Keratinocyte (primary cell): Measurements from ENCODE around the gene PNKD. TPM values are rescaled to one million over a fixed set of nuclear protein-coding genes. Genes with fewer than 3 reads are reported as not detected.

ENCODE experiments used
- DNase-seq: peaks from one replicate; pipeline ENCODE4 v3.0.0-alpha.2; 2011; ENCODE audit warnings: low read depth, missing footprints, low spot score
- FAIRE-seq: peaks from 2 replicates; lab custom pipeline; 2011; peaks lifted over from hg19 to GRCh38; lab: Jason Lieb, UNC
- H2AFZ ChIP-seq: 2 replicates; pipeline ENCODE4 v1.6.0; 2012; ENCODE audit warnings: low read length, control low read depth, inconsistent platforms; ENCODE audit not compliant: control insufficient read depth
- H3K27ac ChIP-seq: 2 replicates; pipeline ENCODE4 v1.5.1; 2011; ENCODE audit warnings: low read length; ENCODE audit not compliant: control insufficient read depth, insufficient read depth
- H3K27me3 ChIP-seq: 3 replicates; pipeline ENCODE4 v1.6.0; 2011; ENCODE audit warnings: low read length; ENCODE audit not compliant: control insufficient read depth, insufficient read depth; ENCODE audit errors: extremely low read depth
- H3K36me3 ChIP-seq, 2 experiments: 2 replicates in 1 of 2; 3 replicates in 1 of 2; pipeline ENCODE4 v1.5.1; 2011; ENCODE audit warnings: low read length in 2 of 2, mild to moderate bottlenecking in 1 of 2; ENCODE audit not compliant: control insufficient read depth in 2 of 2, insufficient read depth in 2 of 2; ENCODE audit errors: extremely low read depth in 1 of 2
- H3K4me1 ChIP-seq: 3 replicates; pipeline ENCODE4 v1.5.1; 2011; ENCODE audit warnings: low read length; ENCODE audit not compliant: control insufficient read depth, insufficient read depth; ENCODE audit errors: extremely low read depth
- H3K4me2 ChIP-seq: 3 replicates; pipeline ENCODE4 v1.6.0; 2011; ENCODE audit warnings: low read depth, low read length; ENCODE audit not compliant: control insufficient read depth, insufficient read depth; ENCODE audit errors: extremely low read depth
- H3K4me3 ChIP-seq, 3 experiments: fragments of 200-600 bp in 1 of 3; sonication (generic) in 1 of 3; 2 replicates in 2 of 3; 3 replicates in 1 of 3; pipeline ENCODE4 v1.5.1; 2011 to 2016; ENCODE audit warnings: low read length in 3 of 3, mild to moderate bottlenecking in 3 of 3, control low read depth in 2 of 3, inconsistent platforms in 1 of 3, low read depth in 1 of 3, mixed read lengths in 1 of 3, mixed run types in 1 of 3, moderate library complexity in 1 of 3; ENCODE audit not compliant: control insufficient read depth in 2 of 3, insufficient read depth in 2 of 3; ENCODE audit errors: extremely low read depth in 1 of 3
- H3K79me2 ChIP-seq: 2 replicates; pipeline ENCODE4 v1.6.0; 2012; ENCODE audit warnings: low read length; ENCODE audit not compliant: control insufficient read depth, insufficient read depth
- H3K9ac ChIP-seq: 3 replicates; pipeline ENCODE4 v1.6.0; 2011; ENCODE audit warnings: low read length; ENCODE audit not compliant: control insufficient read depth, insufficient read depth; ENCODE audit errors: extremely low read depth
- H3K9me1 ChIP-seq: 3 replicates; pipeline ENCODE4 v1.6.0; 2011; ENCODE audit warnings: low read length; ENCODE audit not compliant: control insufficient read depth, insufficient read depth; ENCODE audit errors: extremely low read depth
- H3K9me3 ChIP-seq: 2 replicates; pipeline ENCODE4 v1.5.1; 2012; ENCODE audit warnings: low read depth, low read length; ENCODE audit not compliant: control insufficient read depth
- H4K20me1 ChIP-seq: 3 replicates; pipeline ENCODE4 v1.6.0; 2011; ENCODE audit warnings: low read length; ENCODE audit not compliant: control insufficient read depth, insufficient read depth; ENCODE audit errors: extremely low read depth
- CTCF ChIP-seq, 3 experiments: IDR thresholded peaks in 1 of 3; conservative IDR thresholded peaks in 1 of 3; optimal IDR thresholded peaks in 1 of 3; 2 replicates in 2 of 3; 3 replicates in 1 of 3; pipeline versions ENCODE3 to v1.5.1; 2011; ENCODE audit warnings: low read length in 3 of 3, mild to moderate bottlenecking in 3 of 3, moderate library complexity in 2 of 3, control low read depth in 1 of 3, inconsistent platforms in 1 of 3; ENCODE audit not compliant: insufficient read depth in 2 of 3; ENCODE audit errors: extremely low read depth in 1 of 3
- EZH2 ChIP-seq: IDR thresholded peaks from one replicate; pipeline ENCODE4 v1.6.1; 2012; ENCODE audit warnings: inconsistent platforms, mild to moderate bottlenecking, low read length, moderate library complexity
- dilution Hi-C: fragments of 300-500 bp; cut with MboI; formaldehyde crosslinking; loops from one replicate; pipeline ENCODE4 v1.7.0; 2020; ENCODE audit warnings: low sequenced_read_pairs; ENCODE audit not compliant: extremely low pct_ligation_motif_present
- polyA plus RNA-seq, 5 experiments: library from polyadenylated mRNA; depleted of rRNA in 3 of 5; stranded (reverse) in 3 of 5; stranded (forward) in 1 of 5; unstranded in 1 of 5; fragments of >200 nt; gene quantifications; 1 replicate in 1 of 5; 2 replicates in 3 of 5; 3 replicates in 1 of 5; pipeline versions ENCODE4 v1.2.1 to v1.2.3, GENCODE V29; 2011 to 2012; ENCODE audit warnings: missing spikeins in 2 of 5, low read depth in 1 of 5, low replicate concordance in 1 of 5

The PNKD gene
- polyA plus RNA-seq, 1 donor (not counting 4 experiments of a cell fraction or from before 2014, with no cell fraction given) = 22.8 TPM

GRCh38 chr2:218362606-218363005 lies 92.3 kb downstream of the PNKD start:
- TF ChIP-seq EZH2 (no peak), CTCF (optimal IDR thresholded peaks at IDR 0.05 in 1 of 3, IDR thresholded peaks at IDR 0.05 in 1 of 3, conservative IDR thresholded peaks at IDR 0.05 in 1 of 3; ENCODE audit: extremely low read depth in 1 of 3, insufficient read depth in 2 of 3, low read length in 3 of 3) (no peak)
- Histone ChIP-seq H3K4me1 (peaks cover 4% of the 10 kb centered on the region), H3K4me3 (no peak overlapping the region), H3K79me2 (no peaks in the 10 kb centered on the region), H3K27me3 (no peaks in the 10 kb centered on the region), H2AFZ (no peak overlapping the region), H3K36me3 (no peaks in the 10 kb centered on the region), H3K4me2 (no peak overlapping the region), H3K27ac (no peak overlapping the region), H3K9me1 (no peaks in the 10 kb centered on the region), H3K9me3 (no peaks in the 10 kb centered on the region), H4K20me1 (no peaks in the 10 kb centered on the region), H3K9ac (no peak overlapping the region)
- dilution Hi-C loops = no loop called here
- FAIRE-seq (no peak), DNase-seq (no peak)

- peaks cover 4% of the 10 kb centered on the region for H3K4me1 ChIP-seq
- H3K4me2 ChIP-seq = no peak overlapping the region
- H3K27me3 ChIP-seq = no peaks in the 10 kb centered on the region
- no peak overlapping the region for H2AFZ ChIP-seq
- H4K20me1 ChIP-seq = no peaks in the 10 kb centered on the region
- no peak overlapping the region for H3K9ac ChIP-seq
- no peaks in the 10 kb centered on the region for H3K79me2 ChIP-seq
- H3K9me3 ChIP-seq = no peaks in the 10 kb centered on the region
- H3K4me3 ChIP-seq = no peak overlapping the region
- TF ChIP-seq CTCF (optimal IDR thresholded peaks at IDR 0.05 in 1 of 3, IDR thresholded peaks at IDR 0.05 in 1 of 3, conservative IDR thresholded peaks at IDR 0.05 in 1 of 3; ENCODE audit: extremely low read depth in 1 of 3, insufficient read depth in 2 of 3, low read length in 3 of 3) (no peak), EZH2 (no peak)
- no peak for FAIRE-seq
- dilution Hi-C loops = no loop called here
- H3K9me1 ChIP-seq = no peaks in the 10 kb centered on the region
- DNase-seq = no peak
- H3K27ac ChIP-seq = no peak overlapping the region
- no peaks in the 10 kb centered on the region for H3K36me3 ChIP-seq
Measured at GRCh38 chr2:218363736-218364135, 93.4 kb downstream of the PNKD start.
